Liver (tissue), 3 donors: ENCODE results near the gene KCNS3.

ENCODE experiments used
- EGR1 ChIP-seq, 2 donors: IDR thresholded peaks; 2 replicates each; pipeline ENCODE4 v1.6.1; 2016 to 2018; ENCODE audit warnings: antibody characterized with exemption in 2 of 2, low read depth in 2 of 2
- FOXA1 ChIP-seq: IDR thresholded peaks from 2 replicates; pipeline ENCODE4 v1.6.1; 2016; ENCODE audit warnings: antibody characterized with exemption
- GABPA ChIP-seq, 2 donors: IDR thresholded peaks in 1 of 2; conservative IDR thresholded peaks in 1 of 2; 2 replicates each; pipeline ENCODE4 v1.6.1; 2016; ENCODE audit warnings: antibody characterized with exemption in 2 of 2, mild to moderate bottlenecking in 1 of 2, moderate library complexity in 1 of 2
- JUND ChIP-seq, 2 donors: IDR thresholded peaks; 2 replicates each; pipeline ENCODE4 v1.6.1; 2016; ENCODE audit warnings: antibody characterized with exemption in 2 of 2
- MAX ChIP-seq: IDR thresholded peaks from 2 replicates; pipeline ENCODE4 v1.6.1; 2016; ENCODE audit warnings: antibody characterized with exemption
- RAD21 ChIP-seq, 2 donors: IDR thresholded peaks; 2 replicates each; pipeline ENCODE4 v1.6.1; 2016; ENCODE audit warnings: antibody characterized with exemption in 2 of 2, mild to moderate bottlenecking in 2 of 2
- SP1 ChIP-seq: IDR thresholded peaks from 2 replicates; pipeline ENCODE4 v1.6.1; 2018; ENCODE audit warnings: antibody characterized with exemption, mild to moderate bottlenecking
- TAF1 ChIP-seq: conservative IDR thresholded peaks from 2 replicates; pipeline ENCODE4 v1.6.1; 2016; ENCODE audit warnings: antibody characterized with exemption, mild to moderate bottlenecking
- ZBTB33 ChIP-seq: IDR thresholded peaks from 2 replicates; pipeline ENCODE4 v1.6.1; 2016; ENCODE audit warnings: antibody characterized with exemption
- TF ChIP-seq, protein P1 (sequence below): fragments of 150-350 bp; IDR thresholded peaks from 2 replicates; pipeline ENCODE4 v1.5.1; 2017; ENCODE audit warnings: improper control_type of control experiment, low read depth, low read length; ENCODE audit not compliant: missing input control
- TF ChIP-seq, protein P2 (sequence below): IDR thresholded peaks from 2 replicates; pipeline ENCODE4 v1.6.1; 2016; ENCODE audit warnings: antibody characterized with exemption, mild to moderate bottlenecking
- donor health status: healthy.
- donor health status: healthy.

GRCh38 chr2:17879913-17880274 lies 1.4 kb downstream of the KCNS3 start:
- TF ChIP-seq, protein P1, sequence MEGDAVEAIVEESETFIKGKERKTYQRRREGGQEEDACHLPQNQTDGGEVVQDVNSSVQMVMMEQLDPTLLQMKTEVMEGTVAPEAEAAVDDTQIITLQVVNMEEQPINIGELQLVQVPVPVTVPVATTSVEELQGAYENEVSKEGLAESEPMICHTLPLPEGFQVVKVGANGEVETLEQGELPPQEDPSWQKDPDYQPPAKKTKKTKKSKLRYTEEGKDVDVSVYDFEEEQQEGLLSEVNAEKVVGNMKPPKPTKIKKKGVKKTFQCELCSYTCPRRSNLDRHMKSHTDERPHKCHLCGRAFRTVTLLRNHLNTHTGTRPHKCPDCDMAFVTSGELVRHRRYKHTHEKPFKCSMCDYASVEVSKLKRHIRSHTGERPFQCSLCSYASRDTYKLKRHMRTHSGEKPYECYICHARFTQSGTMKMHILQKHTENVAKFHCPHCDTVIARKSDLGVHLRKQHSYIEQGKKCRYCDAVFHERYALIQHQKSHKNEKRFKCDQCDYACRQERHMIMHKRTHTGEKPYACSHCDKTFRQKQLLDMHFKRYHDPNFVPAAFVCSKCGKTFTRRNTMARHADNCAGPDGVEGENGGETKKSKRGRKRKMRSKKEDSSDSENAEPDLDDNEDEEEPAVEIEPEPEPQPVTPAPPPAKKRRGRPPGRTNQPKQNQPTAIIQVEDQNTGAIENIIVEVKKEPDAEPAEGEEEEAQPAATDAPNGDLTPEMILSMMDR: no peak
- no peak for TF ChIP-seq SP1
- TF ChIP-seq TAF1: no peak
- TF ChIP-seq MAX: no peak
- TF ChIP-seq FOXA1: no peak
- TF ChIP-seq, protein P2, sequence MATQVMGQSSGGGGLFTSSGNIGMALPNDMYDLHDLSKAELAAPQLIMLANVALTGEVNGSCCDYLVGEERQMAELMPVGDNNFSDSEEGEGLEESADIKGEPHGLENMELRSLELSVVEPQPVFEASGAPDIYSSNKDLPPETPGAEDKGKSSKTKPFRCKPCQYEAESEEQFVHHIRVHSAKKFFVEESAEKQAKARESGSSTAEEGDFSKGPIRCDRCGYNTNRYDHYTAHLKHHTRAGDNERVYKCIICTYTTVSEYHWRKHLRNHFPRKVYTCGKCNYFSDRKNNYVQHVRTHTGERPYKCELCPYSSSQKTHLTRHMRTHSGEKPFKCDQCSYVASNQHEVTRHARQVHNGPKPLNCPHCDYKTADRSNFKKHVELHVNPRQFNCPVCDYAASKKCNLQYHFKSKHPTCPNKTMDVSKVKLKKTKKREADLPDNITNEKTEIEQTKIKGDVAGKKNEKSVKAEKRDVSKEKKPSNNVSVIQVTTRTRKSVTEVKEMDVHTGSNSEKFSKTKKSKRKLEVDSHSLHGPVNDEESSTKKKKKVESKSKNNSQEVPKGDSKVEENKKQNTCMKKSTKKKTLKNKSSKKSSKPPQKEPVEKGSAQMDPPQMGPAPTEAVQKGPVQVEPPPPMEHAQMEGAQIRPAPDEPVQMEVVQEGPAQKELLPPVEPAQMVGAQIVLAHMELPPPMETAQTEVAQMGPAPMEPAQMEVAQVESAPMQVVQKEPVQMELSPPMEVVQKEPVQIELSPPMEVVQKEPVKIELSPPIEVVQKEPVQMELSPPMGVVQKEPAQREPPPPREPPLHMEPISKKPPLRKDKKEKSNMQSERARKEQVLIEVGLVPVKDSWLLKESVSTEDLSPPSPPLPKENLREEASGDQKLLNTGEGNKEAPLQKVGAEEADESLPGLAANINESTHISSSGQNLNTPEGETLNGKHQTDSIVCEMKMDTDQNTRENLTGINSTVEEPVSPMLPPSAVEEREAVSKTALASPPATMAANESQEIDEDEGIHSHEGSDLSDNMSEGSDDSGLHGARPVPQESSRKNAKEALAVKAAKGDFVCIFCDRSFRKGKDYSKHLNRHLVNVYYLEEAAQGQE: no peak
- no peak for TF ChIP-seq ZBTB33
- no peak for TF ChIP-seq EGR1 (IDR thresholded peaks at IDR 0.05; ENCODE audit: low read depth in 2 of 2)
- TF ChIP-seq GABPA (IDR thresholded peaks at IDR 0.05 in 1 of 2, conservative IDR thresholded peaks at IDR 0.05 in 1 of 2): no peak
- TF ChIP-seq JUND (IDR thresholded peaks at IDR 0.05): no peak
- TF ChIP-seq RAD21 (IDR thresholded peaks at IDR 0.05): no peak
